WTC11 (cell line): ENCODE data around the gene SEZ6L2. TPM values are rescaled to one million over a fixed set of nuclear protein-coding genes. Genes with fewer than 3 reads are reported as not detected.

Experiments used
- ATAC-seq: fragments of 200-7000 bp; cut with Tn5 transposase; 2 replicates; pipeline ENCODE4 v1.10.0; 2021; ENCODE audit warnings: mild to moderate bottlenecking, moderate library complexity
- CTCF ChIA-PET: fragments of 300-600 bp; sonication (Branson Sonifier 250); formaldehyde crosslinking; loops from one replicate; lab custom pipeline; 2021; ENCODE audit warnings: antibody characterized with exemption; lab: Charles Lee
- POLR2A ChIA-PET: fragments of 350-600 bp; sonication (Branson Sonifier 250); formaldehyde crosslinking; loops from one replicate; lab custom pipeline; 2021; ENCODE audit warnings: antibody characterized with exemption; lab: Charles Lee
- DNase-seq: peaks from one replicate; pipeline ENCODE4 v3.0.0; 2021; ENCODE audit warnings: low spot score
- H3K27ac Mint-ChIP-seq: 2 replicates; pipeline ENCODE4 v1.8.0; 2021; ENCODE audit warnings: mixed read lengths
- H3K27me3 Mint-ChIP-seq: 2 replicates; pipeline ENCODE4 v1.8.0; 2021; ENCODE audit warnings: low read depth, mild to moderate bottlenecking, moderate library complexity, mixed read lengths
- H3K36me3 Mint-ChIP-seq: 2 replicates; pipeline ENCODE4 v1.8.0; 2021; ENCODE audit warnings: mixed read lengths
- H3K4me1 Mint-ChIP-seq: 2 replicates; pipeline ENCODE4 v1.8.0; 2022; ENCODE audit warnings: mixed read lengths
- H3K4me3 Mint-ChIP-seq: 2 replicates; pipeline ENCODE4 v1.8.0; 2021; ENCODE audit warnings: mild to moderate bottlenecking, moderate library complexity, mixed read lengths
- H3K9me3 Mint-ChIP-seq: 2 replicates; pipeline ENCODE4 v1.8.0; 2021; ENCODE audit warnings: mixed read lengths
- ATF1 ChIP-seq: sonication (generic); formaldehyde crosslinking; IDR thresholded peaks from 2 replicates; pipeline ENCODE4 v1.8.1; 2023; ENCODE audit warnings: mild to moderate bottlenecking, moderate library complexity, missing genetic modification reagents
- ATF2 ChIP-seq: sonication (generic); formaldehyde crosslinking; IDR thresholded peaks from 2 replicates; pipeline ENCODE4 v1.8.1; 2022; ENCODE audit warnings: low read depth, missing genetic modification reagents, borderline replicate concordance
- CDX4 ChIP-seq: fragments of 250-450 bp; sonication (Bioruptor Pico); IDR thresholded peaks from 2 replicates; pipeline ENCODE4 v1.9.0; 2021; ENCODE audit warnings: moderate library complexity, mild to moderate bottlenecking, inconsistent platforms, borderline replicate concordance
- ETV6 ChIP-seq: sonication (generic); formaldehyde crosslinking; IDR thresholded peaks from 2 replicates; pipeline ENCODE4 v1.8.1; 2022; ENCODE audit warnings: mild to moderate bottlenecking, missing genetic modification reagents
- FOXK1 ChIP-seq: sonication (generic); formaldehyde crosslinking; IDR thresholded peaks from 2 replicates; pipeline ENCODE4 v1.8.0; 2022; ENCODE audit warnings: mild to moderate bottlenecking, moderate library complexity, missing genetic modification reagents
- GRHL2 ChIP-seq: fragments of 250-450 bp; sonication (Bioruptor Pico); IDR thresholded peaks from 2 replicates; pipeline ENCODE4 v1.8.0; 2022; ENCODE audit warnings: mild to moderate bottlenecking, moderate library complexity; ENCODE audit not compliant: insufficient replicate concordance, severe bottlenecking
- IRF2 ChIP-seq: sonication (generic); formaldehyde crosslinking; IDR thresholded peaks from 2 replicates; pipeline ENCODE4 v1.8.0; 2022; ENCODE audit warnings: low read depth, missing genetic modification reagents, borderline replicate concordance
- JUN ChIP-seq: sonication (generic); formaldehyde crosslinking; IDR thresholded peaks from 2 replicates; pipeline ENCODE4 v1.8.0; 2023; ENCODE audit warnings: mild to moderate bottlenecking, missing genetic modification reagents
- NFATC4 ChIP-seq: fragments of 250-450 bp; sonication (Bioruptor Pico); IDR thresholded peaks from 2 replicates; pipeline ENCODE4 v1.9.0; 2021; ENCODE audit warnings: mild to moderate bottlenecking
- NFE2L1 ChIP-seq: sonication (generic); formaldehyde crosslinking; IDR thresholded peaks from 2 replicates; pipeline ENCODE4 v1.8.1; 2023; ENCODE audit warnings: missing genetic modification reagents
- NFYB ChIP-seq: sonication (generic); formaldehyde crosslinking; conservative IDR thresholded peaks from 2 replicates; pipeline ENCODE4 v1.8.0; 2022; ENCODE audit warnings: low read depth, missing genetic modification reagents
- NR1H2 ChIP-seq: sonication (generic); formaldehyde crosslinking; IDR thresholded peaks from 2 replicates; pipeline ENCODE4 v1.9.0; 2021; ENCODE audit warnings: mild to moderate bottlenecking, moderate library complexity, missing genetic modification reagents
- OVOL2 ChIP-seq: fragments of 250-450 bp; sonication (Bioruptor Pico); IDR thresholded peaks from 2 replicates; pipeline ENCODE4 v1.9.0; 2021; ENCODE audit warnings: mild to moderate bottlenecking, borderline replicate concordance
- PRDM15 ChIP-seq: sonication (generic); formaldehyde crosslinking; IDR thresholded peaks from 2 replicates; pipeline ENCODE4 v1.8.0; 2022; ENCODE audit warnings: missing genetic modification reagents
- RELA ChIP-seq: sonication (generic); formaldehyde crosslinking; IDR thresholded peaks from 2 replicates; pipeline ENCODE4 v1.8.1; 2022; ENCODE audit warnings: missing genetic modification reagents, mild to moderate bottlenecking, borderline replicate concordance
- RORB ChIP-seq: fragments of 250-450 bp; sonication (Bioruptor Pico); IDR thresholded peaks from 2 replicates; pipeline ENCODE4 v1.9.0; 2021; ENCODE audit warnings: mild to moderate bottlenecking
- TCF7 ChIP-seq: sonication (generic); formaldehyde crosslinking; IDR thresholded peaks from 2 replicates; pipeline ENCODE4 v1.8.0; 2022; ENCODE audit warnings: mild to moderate bottlenecking, low read depth, missing genetic modification reagents, moderate library complexity
- ZNF138 ChIP-seq: sonication (generic); formaldehyde crosslinking; conservative IDR thresholded peaks from 2 replicates; pipeline ENCODE4 v1.8.1; 2022; ENCODE audit warnings: mild to moderate bottlenecking, moderate library complexity, missing genetic modification reagents
- ZNF317 ChIP-seq: sonication (generic); formaldehyde crosslinking; IDR thresholded peaks from 2 replicates; pipeline ENCODE4 v1.8.1; 2023; ENCODE audit warnings: low read depth, mild to moderate bottlenecking, moderate library complexity, missing genetic modification reagents, borderline replicate concordance
- ZNF396 ChIP-seq: fragments of 250-450 bp; sonication (Bioruptor Pico); IDR thresholded peaks from 2 replicates; pipeline ENCODE4 v1.8.0; 2021; ENCODE audit warnings: mild to moderate bottlenecking, moderate library complexity, borderline replicate concordance
- ZNF671 ChIP-seq: fragments of 250-450 bp; sonication (Bioruptor Pico); IDR thresholded peaks from 2 replicates; pipeline ENCODE4 v1.8.0; 2021; ENCODE audit warnings: mild to moderate bottlenecking
- ZSCAN18 ChIP-seq: fragments of 250-450 bp; sonication (Bioruptor Pico); IDR thresholded peaks from 2 replicates; pipeline ENCODE4 v2.1.2; 2022; ENCODE audit warnings: mild to moderate bottlenecking, moderate library complexity
- total RNA-seq: library from RNA; stranded (reverse); gene quantifications from 3 replicates; pipeline ENCODE4 v1.2.3, GENCODE V29; 2021
- TF ChIP-seq, protein P1 (sequence below): sonication (generic); formaldehyde crosslinking; IDR thresholded peaks from 2 replicates; pipeline ENCODE4 v1.8.1; 2023; ENCODE audit warnings: mild to moderate bottlenecking, missing genetic modification reagents

The SEZ6L2 gene
- total RNA-seq, 1 experiment from 2014 or later, result 58.2 TPM

DNA sequence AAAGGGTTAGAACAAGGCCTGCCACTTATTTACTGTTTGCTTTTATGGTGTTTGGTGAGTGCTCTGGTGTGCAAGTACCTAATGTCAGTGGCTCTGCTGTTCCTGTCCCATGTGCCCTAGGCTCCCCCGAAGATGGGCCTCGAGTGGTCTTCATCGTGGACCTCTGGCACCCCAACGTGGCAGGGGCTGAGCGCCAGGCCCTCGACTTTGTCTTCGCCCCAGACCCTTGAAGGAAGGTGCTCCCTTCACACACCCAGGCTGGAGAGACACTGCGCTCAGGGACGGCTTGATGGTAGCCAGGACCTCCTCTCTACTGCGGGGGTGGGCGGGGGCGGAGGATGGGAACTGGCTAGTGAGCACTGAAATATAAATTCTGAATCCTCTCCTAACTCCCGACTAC is 6.3 kb upstream of the SEZ6L2 start (continued):
- TF ChIP-seq PRDM15 (no peak), NFYB (CRISPR knock-in tag) (no peak), OVOL2 (CRISPR knock-in tag) (no peak), JUN (CRISPR knock-in tag) (no peak), RORB (CRISPR knock-in tag) (no peak), ATF1 (CRISPR knock-in tag) (no peak), ZNF138 (CRISPR knock-in tag) (no peak), ZNF671 (CRISPR knock-in tag) (no peak), ZSCAN18 (CRISPR knock-in tag) (no peak), NR1H2 (CRISPR knock-in tag) (no peak)
- TF ChIP-seq, protein P1, sequence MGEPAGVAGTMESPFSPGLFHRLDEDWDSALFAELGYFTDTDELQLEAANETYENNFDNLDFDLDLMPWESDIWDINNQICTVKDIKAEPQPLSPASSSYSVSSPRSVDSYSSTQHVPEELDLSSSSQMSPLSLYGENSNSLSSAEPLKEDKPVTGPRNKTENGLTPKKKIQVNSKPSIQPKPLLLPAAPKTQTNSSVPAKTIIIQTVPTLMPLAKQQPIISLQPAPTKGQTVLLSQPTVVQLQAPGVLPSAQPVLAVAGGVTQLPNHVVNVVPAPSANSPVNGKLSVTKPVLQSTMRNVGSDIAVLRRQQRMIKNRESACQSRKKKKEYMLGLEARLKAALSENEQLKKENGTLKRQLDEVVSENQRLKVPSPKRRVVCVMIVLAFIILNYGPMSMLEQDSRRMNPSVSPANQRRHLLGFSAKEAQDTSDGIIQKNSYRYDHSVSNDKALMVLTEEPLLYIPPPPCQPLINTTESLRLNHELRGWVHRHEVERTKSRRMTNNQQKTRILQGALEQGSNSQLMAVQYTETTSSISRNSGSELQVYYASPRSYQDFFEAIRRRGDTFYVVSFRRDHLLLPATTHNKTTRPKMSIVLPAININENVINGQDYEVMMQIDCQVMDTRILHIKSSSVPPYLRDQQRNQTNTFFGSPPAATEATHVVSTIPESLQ (CRISPR knock-in tag), result no peak

DNA sequence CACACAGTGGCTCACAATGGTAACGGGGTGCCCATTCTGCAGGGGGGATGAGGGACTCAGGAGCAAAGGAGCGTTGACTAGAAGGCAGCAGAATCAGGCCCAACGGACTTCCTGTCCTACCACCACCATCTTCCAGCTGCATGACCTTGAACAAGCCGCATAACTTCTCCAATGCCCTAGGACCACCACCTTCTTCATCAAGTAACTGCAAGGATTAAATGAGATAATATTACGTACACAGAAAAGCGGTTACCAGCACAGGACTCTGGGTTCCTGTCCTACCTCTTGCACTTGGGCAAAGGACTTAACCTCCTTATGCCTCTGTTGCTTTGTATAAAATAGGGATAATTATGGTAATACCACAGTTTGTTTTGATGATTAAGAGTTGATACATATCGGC is 5.6 kb upstream of the SEZ6L2 start:
- H3K27ac Mint-ChIP-seq, result no peak overlapping the region; the same call in 1 of the 2 replicates
- H3K36me3 Mint-ChIP-seq, result peaks cover 4% of the 10 kb centered on the region; the same call in 1 of the 2 replicates
- H3K4me3 Mint-ChIP-seq, result no peak overlapping the region
- ATAC-seq, result no peak
- no peak for DNase-seq
- POLR2A ChIA-PET, result interaction anchor here (0.7 kb wide), 1 partner anchor 209 kb away, joined by 10 read pairs; no protein-coding TSS in a partner anchor
- no peaks in the 10 kb centered on the region for H3K9me3 Mint-ChIP-seq
- H3K27me3 Mint-ChIP-seq, result no peaks in the 10 kb centered on the region
- no peak for TF ChIP-seq CDX4
- no peak for TF ChIP-seq NFATC4 (CRISPR knock-in tag)
- TF ChIP-seq ETV6 (CRISPR knock-in tag), result no peak
- no peak for TF ChIP-seq IRF2 (CRISPR knock-in tag)
- TF ChIP-seq ZNF317 (CRISPR knock-in tag), result no peak
- no peak for TF ChIP-seq GRHL2 (CRISPR knock-in tag)
- no peak for TF ChIP-seq NFE2L1
- no peak for TF ChIP-seq ZNF396
- no peak for TF ChIP-seq ATF2 (CRISPR knock-in tag)
- no peak for TF ChIP-seq FOXK1 (CRISPR knock-in tag)
- no peak for TF ChIP-seq TCF7
- no peak for TF ChIP-seq RELA
- peaks cover 17% of the 10 kb centered on the region for H3K4me1 Mint-ChIP-seq
- CTCF ChIA-PET, result no interaction called here
